RWPE2 (cell line): ENCODE measurements around the gene HPN.

Experiments
- ATAC-seq: fragments of 200-7000 bp; cut with Tn5 transposase; 3 replicates; pipeline ENCODE4 v1.9.1; 2021; ENCODE audit warnings: low read depth
- DNase-seq: peaks from one replicate; pipeline ENCODE4 v3.0.0-alpha.2; 2020; ENCODE audit warnings: low spot score
- H3K27ac ChIP-seq: fragments of 450-650 bp; 2 replicates; pipeline ENCODE4 v1.5.1; 2017; ENCODE audit warnings: mild to moderate bottlenecking; ENCODE audit not compliant: poor library complexity, severe bottlenecking
- H3K27me3 ChIP-seq: fragments of 250-450 bp; sonication (Bioruptor Pico); 2 replicates; pipeline ENCODE4 v1.5.1; 2021; ENCODE audit warnings: mild to moderate bottlenecking, moderate library complexity; ENCODE audit not compliant: insufficient read depth, poor library complexity, severe bottlenecking
- H3K36me3 ChIP-seq: fragments of 250-450 bp; sonication (Bioruptor Pico); 2 replicates; pipeline ENCODE4 v1.5.1; 2020; ENCODE audit warnings: low read depth, mild to moderate bottlenecking, moderate library complexity
- H3K4me1 ChIP-seq: fragments of 250-450 bp; sonication (Bioruptor Pico); 2 replicates; pipeline ENCODE4 v1.5.1; 2021; ENCODE audit warnings: mild to moderate bottlenecking, moderate library complexity; ENCODE audit not compliant: insufficient read depth, poor library complexity, severe bottlenecking
- H3K4me3 ChIP-seq: fragments of 250-450 bp; sonication (Bioruptor Pico); 2 replicates; pipeline ENCODE4 v1.5.1; 2021; ENCODE audit warnings: mild to moderate bottlenecking, moderate library complexity; ENCODE audit not compliant: severe bottlenecking
- H3K9me3 ChIP-seq: fragments of 250-450 bp; sonication (Bioruptor Pico); 2 replicates; pipeline ENCODE4 v1.5.1; 2021; ENCODE audit warnings: mild to moderate bottlenecking, moderate library complexity; ENCODE audit not compliant: severe bottlenecking
- CTCF ChIP-seq: fragments of 450-650 bp; IDR thresholded peaks from one replicate; pipeline ENCODE4 v1.5.1; 2017; ENCODE audit warnings: mild to moderate bottlenecking, moderate library complexity; ENCODE audit not compliant: poor library complexity, severe bottlenecking

Gene HPN

GRCh38 chr19:35088131-35088913 is 46.8 kb downstream of the HPN start:
- Histone ChIP-seq H3K9me3 (no peaks in the 10 kb centered on the region), H3K36me3 (no peaks in the 10 kb centered on the region), H3K4me1 (no peaks in the 10 kb centered on the region), H3K27ac (no peak overlapping the region), H3K4me3 (no peak overlapping the region), H3K27me3 (no peaks in the 10 kb centered on the region)
- DNase-seq (no peak), ATAC-seq (peak; percentile 89)
- TF ChIP-seq CTCF, result no peak

DNA sequence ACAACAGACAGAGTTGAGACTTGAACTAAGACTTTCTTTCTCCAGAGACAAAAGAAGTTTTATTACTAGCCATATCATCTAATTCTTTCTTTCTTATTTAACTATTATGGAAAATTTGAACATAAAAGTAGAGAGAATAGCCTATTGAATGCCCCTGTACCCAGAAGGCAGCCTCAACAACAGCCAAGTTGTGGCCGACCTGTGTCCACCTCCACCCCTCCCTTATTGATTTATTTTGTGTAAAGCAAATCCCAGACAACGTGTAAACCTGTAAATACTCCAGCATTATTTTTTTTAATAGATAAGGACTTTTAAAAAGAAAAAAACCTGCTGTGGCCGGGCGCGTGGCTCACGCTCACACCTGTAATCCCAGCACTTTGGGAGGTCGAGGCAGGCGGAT is 48.0 kb downstream of the HPN start:
- Histone ChIP-seq H3K9me3 (no peaks in the 10 kb centered on the region), H3K4me1 (no peaks in the 10 kb centered on the region), H3K36me3 (no peaks in the 10 kb centered on the region), H3K27ac (no peak overlapping the region), H3K27me3 (no peaks in the 10 kb centered on the region), H3K4me3 (no peak overlapping the region)
- ATAC-seq (no peak), DNase-seq (no peak)
- TF ChIP-seq CTCF, result no peak

GRCh38 chr19:35090160-35090505 is 48.6 kb downstream of the HPN start:
- DNase-seq, result no peak
- Histone ChIP-seq H3K4me3 (no peak overlapping the region), H3K9me3 (no peaks in the 10 kb centered on the region), H3K27ac (no peak overlapping the region), H3K36me3 (no peaks in the 10 kb centered on the region), H3K27me3 (no peaks in the 10 kb centered on the region), H3K4me1 (no peaks in the 10 kb centered on the region)
- no peak for TF ChIP-seq CTCF
- no peak for ATAC-seq

DNA sequence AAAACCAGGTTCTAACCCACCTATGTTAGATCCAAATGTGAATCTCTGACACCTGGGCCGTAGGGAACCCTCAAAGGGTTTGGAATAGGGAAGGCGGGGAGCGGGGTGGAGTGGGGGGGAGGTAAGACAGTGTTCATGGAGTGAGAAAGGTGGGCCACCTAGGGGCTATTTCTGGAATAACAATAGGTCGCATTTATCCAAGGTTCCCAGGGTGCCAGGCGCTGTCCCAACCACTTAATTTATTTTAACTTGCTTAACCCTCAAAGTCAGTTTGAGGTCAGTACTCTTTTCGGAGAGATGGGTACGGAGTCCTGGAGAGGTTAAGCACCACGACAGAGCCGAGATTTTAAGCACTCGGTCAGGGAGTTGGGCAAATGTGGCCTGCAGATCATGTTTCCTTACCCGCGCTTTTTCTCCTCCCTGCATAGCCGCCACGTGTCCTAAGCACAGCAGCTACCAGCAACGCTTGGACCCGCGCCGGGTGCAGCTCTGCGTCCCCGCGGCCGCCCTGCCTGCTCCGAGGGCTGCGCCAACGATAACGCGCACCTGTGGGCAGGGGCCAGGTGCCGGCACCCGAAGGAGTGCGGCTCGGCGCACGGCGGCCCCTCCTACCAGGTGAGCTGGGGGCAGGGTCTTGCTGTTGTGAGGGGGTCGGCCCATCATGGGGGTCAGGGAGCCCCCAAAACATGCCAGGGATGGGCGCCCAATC is 49.1 kb downstream of the HPN start:
- DNase-seq, result no peak
- Histone ChIP-seq H3K4me3 (no peak overlapping the region), H3K4me1 (peaks cover under 1% of the 10 kb centered on the region), H3K9me3 (no peaks in the 10 kb centered on the region), H3K27ac (no peak overlapping the region), H3K27me3 (no peaks in the 10 kb centered on the region), H3K36me3 (no peaks in the 10 kb centered on the region)
- TF ChIP-seq CTCF, result peak; percentile 80
- peak; percentile 65; the same call in 2 of the 3 replicates for ATAC-seq

DNA sequence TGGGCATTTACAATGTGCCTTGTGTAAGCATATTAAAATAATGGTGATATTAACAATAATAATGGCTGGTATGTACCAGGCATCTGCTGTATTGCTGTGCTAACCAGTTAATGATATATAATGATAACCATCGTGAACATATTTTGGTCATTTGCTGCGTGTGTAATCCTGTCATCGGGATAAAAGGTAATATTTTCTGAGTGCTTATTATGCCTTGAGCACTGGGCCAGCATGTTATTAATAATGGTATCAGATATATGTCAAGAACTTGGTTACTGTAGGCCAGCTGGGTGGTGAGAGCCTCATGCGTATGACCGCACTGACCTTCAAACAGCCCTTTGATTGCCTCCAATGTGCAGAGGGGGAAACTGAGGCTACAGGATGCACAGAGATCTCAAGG is 51.9 kb downstream of the HPN start:
- no peak for TF ChIP-seq CTCF
- H3K36me3 ChIP-seq, result no peaks in the 10 kb centered on the region
- no peaks in the 10 kb centered on the region for H3K27me3 ChIP-seq
- DNase-seq (no peak), ATAC-seq (no peak)
- H3K4me1 ChIP-seq, result peaks cover 6% of the 10 kb centered on the region
- H3K9me3 ChIP-seq, result no peaks in the 10 kb centered on the region
- H3K4me3 ChIP-seq, result no peak overlapping the region
- H3K27ac ChIP-seq, result no peak overlapping the region
